Caco-2 (cell line): ENCODE results near the gene TTYH1. TPM values are rescaled to one million over a fixed set of nuclear protein-coding genes. Genes with fewer than 3 reads are reported as not detected.
A peak's percentile ranks its signal among the peaks of the same experiment; 100 is the strongest.

Experiments
- BruUV-seq: library from RNA; stranded (reverse); fragments of 400-500 nt; replicated peaks from 2 replicates; lab custom pipeline; 2021; lab: Mats Ljungman, UMichigan
- CTCF ChIA-PET: fragments of 300-600 bp; sonication (Branson Sonifier 250); formaldehyde crosslinking; loops from one replicate; lab custom pipeline; 2022; ENCODE audit warnings: antibody characterized with exemption; lab: Charles Lee
- POLR2A ChIA-PET: fragments of 300-600 bp; sonication (Branson Sonifier 250); formaldehyde crosslinking; loops from one replicate; lab custom pipeline; 2022; ENCODE audit warnings: antibody characterized with exemption; lab: Charles Lee
- DNase-seq, 2 experiments: peaks; one replicate each; pipeline versions ENCODE4 v3.0.0 to v3.0.0-alpha.2; 2020 to 2022
- H3K27me3 ChIP-seq: replicated peaks from 2 replicates; pipeline ENCODE4 v1.6.0; 2011; ENCODE audit warnings: low read length; ENCODE audit not compliant: control insufficient read depth, insufficient read depth
- H3K36me3 ChIP-seq: 2 replicates; pipeline ENCODE4 v1.5.1; 2011; ENCODE audit warnings: low read length; ENCODE audit not compliant: control insufficient read depth, insufficient read depth
- H3K4me1 ChIP-seq: fragments of 250-450 bp; sonication (Bioruptor Pico); 2 replicates; pipeline ENCODE4 v1.5.1; 2020; ENCODE audit warnings: mild to moderate bottlenecking
- H3K4me3 ChIP-seq: 2 replicates; pipeline ENCODE4 v1.5.1; 2011; ENCODE audit warnings: low read depth, mild to moderate bottlenecking, control low read depth, low read length
- H3K9me3 ChIP-seq: fragments of 250-450 bp; sonication (Bioruptor Pico); 2 replicates; pipeline ENCODE4 v1.5.1; 2020; ENCODE audit warnings: mild to moderate bottlenecking, moderate library complexity
- H3K27ac Mint-ChIP-seq: one replicate; pipeline ENCODE4 v1.8.0; 2022; ENCODE audit warnings: mixed read lengths; ENCODE audit not compliant: unreplicated experiment
- H3K27me3 Mint-ChIP-seq: one replicate; pipeline ENCODE4 v1.8.0; 2022; ENCODE audit warnings: mixed read lengths; ENCODE audit not compliant: insufficient read depth, unreplicated experiment
- H3K36me3 Mint-ChIP-seq: one replicate; pipeline ENCODE4 v1.8.0; 2022; ENCODE audit warnings: mild to moderate bottlenecking, mixed read lengths; ENCODE audit not compliant: insufficient read depth, unreplicated experiment
- H3K4me1 Mint-ChIP-seq: one replicate; pipeline ENCODE4 v1.8.0; 2022; ENCODE audit warnings: low read depth, mixed read lengths; ENCODE audit not compliant: unreplicated experiment
- H3K4me3 Mint-ChIP-seq: one replicate; pipeline ENCODE4 v1.8.0; 2022; ENCODE audit warnings: mild to moderate bottlenecking, moderate library complexity, mixed read lengths; ENCODE audit not compliant: unreplicated experiment
- H3K9me3 Mint-ChIP-seq: one replicate; pipeline ENCODE4 v1.8.0; 2022; ENCODE audit warnings: mixed read lengths; ENCODE audit not compliant: unreplicated experiment
- intact Hi-C: fragments of 100-400 bp; cut with micrococcal nuclease; formaldehyde crosslinking; loops from one replicate; pipeline ENCODE4 v1.10.0; 2022; ENCODE audit not compliant: unreplicated experiment
- total RNA-seq: library from RNA; stranded (reverse); gene quantifications from 2 replicates; pipeline ENCODE4 v1.2.3, GENCODE V29; 2022
- TF ChIP-seq, protein P1 (sequence below), 2 experiments: fragments of 200-600 bp in 1 of 2; IDR thresholded peaks; 1 replicate in 1 of 2; 2 replicates in 1 of 2; pipeline versions ENCODE4 v1.5.1 to v1.8.0; 2011 to 2022; ENCODE audit warnings: antibody characterized with exemption in 1 of 2, control low read depth in 1 of 2, inconsistent platforms in 1 of 2, low read depth in 1 of 2, low read length in 1 of 2, mild to moderate bottlenecking in 1 of 2, moderate library complexity in 1 of 2; ENCODE audit not compliant: insufficient read depth in 1 of 2, severe bottlenecking in 1 of 2, unreplicated experiment in 1 of 2

TTYH1 gene
- total RNA-seq, 1 experiment from 2014 or later, result not detected

- Histone ChIP-seq H3K9me3 (no peaks in the 10 kb centered on the region), H3K27me3 (no peaks in the 10 kb centered on the region), H3K36me3 (peaks cover 7% of the 10 kb centered on the region; the same call in 1 of the 2 replicates), H3K4me3 (no peak overlapping the region; the same call in 1 of the 2 replicates), H3K4me1 (peaks cover 15% of the 10 kb centered on the region)
- H3K27ac Mint-ChIP-seq, result peak overlapping the region; percentile 67
- H3K4me1 Mint-ChIP-seq, result peaks cover 25% of the 10 kb centered on the region
- no TSS peak for BruUV-seq
- DNase-seq, result no peak
- H3K36me3 Mint-ChIP-seq, result peaks cover 89% of the 10 kb centered on the region
- intact Hi-C loops, result loop anchor here (5.0 kb wide), 2 partner anchors 269 to 1681 kb away; partner anchors contain the start of genes TSEN34 and ZNF444
- H3K27me3 Mint-ChIP-seq, result no peaks in the 10 kb centered on the region
- ChIA-PET CTCF (no interaction called here), POLR2A (interaction anchor here (0.7 to 3.1 kb wide), 2 partner anchors 13 to 149 kb away, joined by 4 to 48 read pairs; partner anchors contain the start of gene LENG8)
- TF ChIP-seq, protein P1, sequence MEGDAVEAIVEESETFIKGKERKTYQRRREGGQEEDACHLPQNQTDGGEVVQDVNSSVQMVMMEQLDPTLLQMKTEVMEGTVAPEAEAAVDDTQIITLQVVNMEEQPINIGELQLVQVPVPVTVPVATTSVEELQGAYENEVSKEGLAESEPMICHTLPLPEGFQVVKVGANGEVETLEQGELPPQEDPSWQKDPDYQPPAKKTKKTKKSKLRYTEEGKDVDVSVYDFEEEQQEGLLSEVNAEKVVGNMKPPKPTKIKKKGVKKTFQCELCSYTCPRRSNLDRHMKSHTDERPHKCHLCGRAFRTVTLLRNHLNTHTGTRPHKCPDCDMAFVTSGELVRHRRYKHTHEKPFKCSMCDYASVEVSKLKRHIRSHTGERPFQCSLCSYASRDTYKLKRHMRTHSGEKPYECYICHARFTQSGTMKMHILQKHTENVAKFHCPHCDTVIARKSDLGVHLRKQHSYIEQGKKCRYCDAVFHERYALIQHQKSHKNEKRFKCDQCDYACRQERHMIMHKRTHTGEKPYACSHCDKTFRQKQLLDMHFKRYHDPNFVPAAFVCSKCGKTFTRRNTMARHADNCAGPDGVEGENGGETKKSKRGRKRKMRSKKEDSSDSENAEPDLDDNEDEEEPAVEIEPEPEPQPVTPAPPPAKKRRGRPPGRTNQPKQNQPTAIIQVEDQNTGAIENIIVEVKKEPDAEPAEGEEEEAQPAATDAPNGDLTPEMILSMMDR (IDR thresholded peaks at IDR 0.05; ENCODE audit: insufficient read depth in 1 of 2, low read depth in 1 of 2, low read length in 1 of 2, severe bottlenecking in 1 of 2, unreplicated experiment in 1 of 2), result no peak
- H3K9me3 Mint-ChIP-seq, result no peaks in the 10 kb centered on the region
- H3K4me3 Mint-ChIP-seq, result peak overlapping the region; percentile 92
Measured at GRCh38 chr19:54461613-54462012, 46.3 kb downstream of the TTYH1 start.

- no peaks in the 10 kb centered on the region for H3K27me3 Mint-ChIP-seq
- H3K4me1 Mint-ChIP-seq, result peaks cover 25% of the 10 kb centered on the region
- H3K27ac Mint-ChIP-seq, result peak overlapping the region; percentile 67
- peak overlapping the region; percentile 92 for H3K4me3 Mint-ChIP-seq
- peaks cover 7% of the 10 kb centered on the region; the same call in 1 of the 2 replicates for H3K36me3 ChIP-seq
- POLR2A ChIA-PET, result interaction anchor here (0.6 to 3.1 kb wide), 4 partner anchors 9 to 273 kb away, joined by 3 to 48 read pairs (median 4); partner anchors contain the start of genes LENG8 and MBOAT7
- no peaks in the 10 kb centered on the region for H3K27me3 ChIP-seq
- H3K9me3 ChIP-seq, result no peaks in the 10 kb centered on the region
- H3K9me3 Mint-ChIP-seq, result no peaks in the 10 kb centered on the region
- H3K4me3 ChIP-seq, result peak overlapping the region; percentile 69
- peaks cover 87% of the 10 kb centered on the region for H3K36me3 Mint-ChIP-seq
- CTCF ChIA-PET, result interaction anchor here (0.6 to 1.9 kb wide), 2 partner anchors 14 to 15 kb away, joined by 3 to 12 read pairs; partner anchors contain the start of gene LENG8
- TF ChIP-seq, protein P1 (IDR thresholded peaks at IDR 0.05; ENCODE audit: insufficient read depth in 1 of 2, low read depth in 1 of 2, low read length in 1 of 2, severe bottlenecking in 1 of 2, unreplicated experiment in 1 of 2), result no peak
- intact Hi-C loops, result loop anchor here (5.0 kb wide), 2 partner anchors 270 to 1680 kb away; partner anchors contain the start of genes TSEN34 and ZNF444
- DNase-seq, result no peak
- H3K4me1 ChIP-seq, result peaks cover 15% of the 10 kb centered on the region
- BruUV-seq, result no TSS peak
Measured at GRCh38 chr19:54462047-54462654, 46.9 kb downstream of the TTYH1 start.
